ENCODE results near the gene DSN1. TPM values are rescaled to one million over a fixed set of nuclear protein-coding genes. Genes with fewer than 3 reads are reported as not detected.
A peak's percentile ranks its signal among the peaks of the same experiment; 100 is the strongest.

Gene DSN1
- total and polyA plus RNA-seq, 9 of the 15 experiments (the other 6 are each of a cell fraction or from before 2014, with no cell fraction given), result 23.3 to 45.3 (median 31.1) TPM

DNA sequence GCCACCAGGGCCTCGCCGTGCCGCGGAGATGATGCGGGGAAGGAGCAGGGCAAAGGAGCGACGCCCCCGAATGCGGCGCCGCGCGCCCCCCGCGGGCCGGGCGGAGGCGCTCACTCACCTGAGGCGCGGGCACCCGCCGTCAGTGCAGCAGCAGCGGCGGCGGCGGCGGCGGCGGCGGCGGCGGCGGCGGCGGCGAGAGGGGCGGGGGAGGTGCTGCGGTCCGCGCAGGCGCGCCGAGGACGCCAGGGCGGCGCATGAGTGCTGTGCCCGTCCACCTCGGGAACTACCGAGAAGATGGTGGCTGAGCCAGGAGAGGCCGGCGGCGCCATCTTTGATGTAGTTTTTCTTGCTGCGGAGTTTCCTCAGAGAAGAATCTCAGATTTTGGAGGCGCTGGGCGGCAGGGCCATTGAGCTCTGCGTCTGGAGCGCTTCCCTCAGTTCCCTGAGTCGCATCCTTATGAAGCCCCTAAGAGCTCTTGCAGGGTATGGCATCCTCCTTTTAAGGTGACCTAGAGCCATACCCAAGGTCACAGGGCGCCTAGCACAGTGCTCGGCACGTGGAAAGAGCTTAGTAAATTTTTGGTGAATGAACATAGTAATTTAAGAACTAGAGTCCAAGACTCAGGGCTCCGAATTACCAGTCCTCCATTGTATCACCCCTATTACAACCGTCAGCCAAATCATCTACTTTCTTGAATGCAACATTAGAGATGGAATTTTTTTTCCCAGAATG, 27.5 kb downstream of the DSN1 start, which contains the start of gene NDRG3 (continued):
- TF ChIP-seq ZNF143 (CRISPR knock-in tag; IDR thresholded peaks at IDR 0.05) (no peak), SMARCE1 (IDR thresholded peaks at IDR 0.05) (no peak), ZNF224 (CRISPR knock-in tag; IDR thresholded peaks at IDR 0.05) (no peak), IFI16 (CRISPR knock-in tag; IDR thresholded peaks at IDR 0.05) (no peak), RFX1 (IDR thresholded peaks at IDR 0.05) (no peak), PHF20 (IDR thresholded peaks at IDR 0.05; ENCODE audit: partially characterized antibody) (no peak), NUFIP1 (IDR thresholded peaks at IDR 0.05; ENCODE audit: partially characterized antibody) (no peak), ZEB2 (IDR thresholded peaks at IDR 0.05) (no peak), LEF1 (IDR thresholded peaks at IDR 0.05) (no peak), DMBX1 (CRISPR knock-in tag; IDR thresholded peaks at IDR 0.05; ENCODE audit: borderline replicate concordance) (no peak), ZKSCAN8 (CRISPR knock-in tag; IDR thresholded peaks at IDR 0.05) (no peak), SAFB (IDR thresholded peaks at IDR 0.05; ENCODE audit: borderline replicate concordance, low read depth, low read length) (no peak), SIX5 (IDR thresholded peaks at IDR 0.05; ENCODE audit: borderline replicate concordance in 1 of 2, insufficient read depth in 1 of 2, low read depth in 1 of 2, low read length in 2 of 2) (peak; percentile 46 to 48; a peak in 2 of 4 replicates), KAT8 (IDR thresholded peaks at IDR 0.05; ENCODE audit: low read depth) (no peak), PCBP2 (IDR thresholded peaks at IDR 0.05; ENCODE audit: low read depth, low read length, poor library complexity, severe bottlenecking) (no peak), POLR3G (IDR thresholded peaks at IDR 0.05; ENCODE audit: extremely low read depth, insufficient read length, insufficient replicate concordance) (no peak), CSDE1 (IDR thresholded peaks at IDR 0.05) (peak in 1 of 2 experiments; percentile 86; a peak in 1 of 4 replicates), MTA3 (IDR thresholded peaks at IDR 0.05; ENCODE audit: borderline replicate concordance) (no peak), SIRT6 (IDR thresholded peaks at IDR 0.05; ENCODE audit: low read depth, low read length) (no peak), ZC3H11A (IDR thresholded peaks at IDR 0.05; ENCODE audit: low read depth, low read length) (no peak), ELF1 (tag; IDR thresholded peaks at IDR 0.05) (no peak)
- TF ChIP-seq, protein P1, sequence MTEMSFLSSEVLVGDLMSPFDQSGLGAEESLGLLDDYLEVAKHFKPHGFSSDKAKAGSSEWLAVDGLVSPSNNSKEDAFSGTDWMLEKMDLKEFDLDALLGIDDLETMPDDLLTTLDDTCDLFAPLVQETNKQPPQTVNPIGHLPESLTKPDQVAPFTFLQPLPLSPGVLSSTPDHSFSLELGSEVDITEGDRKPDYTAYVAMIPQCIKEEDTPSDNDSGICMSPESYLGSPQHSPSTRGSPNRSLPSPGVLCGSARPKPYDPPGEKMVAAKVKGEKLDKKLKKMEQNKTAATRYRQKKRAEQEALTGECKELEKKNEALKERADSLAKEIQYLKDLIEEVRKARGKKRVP (CRISPR knock-in tag; IDR thresholded peaks at IDR 0.05), result no peak
- TF ChIP-seq, protein P2, sequence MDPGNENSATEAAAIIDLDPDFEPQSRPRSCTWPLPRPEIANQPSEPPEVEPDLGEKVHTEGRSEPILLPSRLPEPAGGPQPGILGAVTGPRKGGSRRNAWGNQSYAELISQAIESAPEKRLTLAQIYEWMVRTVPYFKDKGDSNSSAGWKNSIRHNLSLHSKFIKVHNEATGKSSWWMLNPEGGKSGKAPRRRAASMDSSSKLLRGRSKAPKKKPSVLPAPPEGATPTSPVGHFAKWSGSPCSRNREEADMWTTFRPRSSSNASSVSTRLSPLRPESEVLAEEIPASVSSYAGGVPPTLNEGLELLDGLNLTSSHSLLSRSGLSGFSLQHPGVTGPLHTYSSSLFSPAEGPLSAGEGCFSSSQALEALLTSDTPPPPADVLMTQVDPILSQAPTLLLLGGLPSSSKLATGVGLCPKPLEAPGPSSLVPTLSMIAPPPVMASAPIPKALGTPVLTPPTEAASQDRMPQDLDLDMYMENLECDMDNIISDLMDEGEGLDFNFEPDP (CRISPR knock-in tag; IDR thresholded peaks at IDR 0.05), result no peak
- TF ChIP-seq, protein P3, sequence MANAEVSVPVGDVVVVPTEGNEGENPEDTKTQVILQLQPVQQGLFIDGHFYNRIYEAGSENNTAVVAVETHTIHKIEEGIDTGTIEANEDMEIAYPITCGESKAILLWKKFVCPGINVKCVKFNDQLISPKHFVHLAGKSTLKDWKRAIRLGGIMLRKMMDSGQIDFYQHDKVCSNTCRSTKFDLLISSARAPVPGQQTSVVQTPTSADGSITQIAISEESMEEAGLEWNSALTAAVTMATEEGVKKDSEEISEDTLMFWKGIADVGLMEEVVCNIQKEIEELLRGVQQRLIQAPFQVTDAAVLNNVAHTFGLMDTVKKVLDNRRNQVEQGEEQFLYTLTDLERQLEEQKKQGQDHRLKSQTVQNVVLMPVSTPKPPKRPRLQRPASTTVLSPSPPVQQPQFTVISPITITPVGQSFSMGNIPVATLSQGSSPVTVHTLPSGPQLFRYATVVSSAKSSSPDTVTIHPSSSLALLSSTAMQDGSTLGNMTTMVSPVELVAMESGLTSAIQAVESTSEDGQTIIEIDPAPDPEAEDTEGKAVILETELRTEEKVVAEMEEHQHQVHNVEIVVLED (CRISPR knock-in tag; IDR thresholded peaks at IDR 0.05), result no peak
- TF ChIP-seq, protein P4, sequence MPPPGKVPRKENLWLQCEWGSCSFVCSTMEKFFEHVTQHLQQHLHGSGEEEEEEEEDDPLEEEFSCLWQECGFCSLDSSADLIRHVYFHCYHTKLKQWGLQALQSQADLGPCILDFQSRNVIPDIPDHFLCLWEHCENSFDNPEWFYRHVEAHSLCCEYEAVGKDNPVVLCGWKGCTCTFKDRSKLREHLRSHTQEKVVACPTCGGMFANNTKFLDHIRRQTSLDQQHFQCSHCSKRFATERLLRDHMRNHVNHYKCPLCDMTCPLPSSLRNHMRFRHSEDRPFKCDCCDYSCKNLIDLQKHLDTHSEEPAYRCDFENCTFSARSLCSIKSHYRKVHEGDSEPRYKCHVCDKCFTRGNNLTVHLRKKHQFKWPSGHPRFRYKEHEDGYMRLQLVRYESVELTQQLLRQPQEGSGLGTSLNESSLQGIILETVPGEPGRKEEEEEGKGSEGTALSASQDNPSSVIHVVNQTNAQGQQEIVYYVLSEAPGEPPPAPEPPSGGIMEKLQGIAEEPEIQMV (tag; conservative IDR thresholded peaks at IDR 0.05; ENCODE audit: low read depth), result no peak

Data from K562 (cell line).